ENCODE data around the gene CLNS1A. TPM values are rescaled to one million over a fixed set of nuclear protein-coding genes. Genes with fewer than 3 reads are reported as not detected.

The CLNS1A gene
- total and polyA plus RNA-seq, 9 of the 15 experiments (the other 6 are each of a cell fraction or from before 2014, with no cell fraction given) = 146 to 472 (median 345) TPM

DNA sequence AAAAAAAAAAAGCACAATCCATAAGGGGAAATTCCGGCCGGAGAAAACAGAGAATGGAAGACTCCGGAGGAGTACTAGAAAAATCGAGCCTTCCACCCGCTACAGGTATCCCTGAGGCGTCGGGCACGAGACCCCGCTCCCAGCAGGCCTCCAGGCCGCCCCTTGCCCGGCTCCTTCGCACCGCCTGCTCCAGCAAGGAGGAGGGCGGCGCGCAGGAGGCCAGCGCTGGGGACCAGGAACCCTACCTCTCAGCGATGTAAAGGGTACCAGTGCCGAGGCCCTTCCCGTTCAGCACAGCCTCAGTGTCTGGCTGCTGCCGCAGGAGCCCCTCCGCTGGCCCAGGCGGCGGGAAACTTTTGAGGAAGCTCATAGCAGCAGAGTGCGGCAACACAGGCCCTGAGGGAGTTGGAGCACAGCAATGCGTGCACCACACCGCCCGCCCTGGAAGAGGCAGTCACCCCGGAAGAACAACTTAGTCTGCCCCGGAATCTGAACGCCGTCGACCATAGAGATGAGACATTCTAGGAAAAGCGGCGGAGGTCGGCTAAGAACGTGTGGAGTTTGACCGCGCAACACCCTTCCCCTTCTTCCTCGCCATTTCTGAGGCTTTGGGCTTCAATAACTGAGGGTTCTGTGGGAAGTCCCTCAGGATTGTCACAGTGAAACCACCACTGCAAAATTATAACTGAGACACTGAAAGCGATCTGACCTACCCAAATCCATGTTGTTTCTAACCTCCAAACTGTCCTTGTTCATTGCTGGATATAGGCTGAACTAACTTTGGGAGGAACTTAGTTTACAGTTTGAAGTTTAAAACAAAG lies at the start of gene CLNS1A (continued):
- TF ChIP-seq, protein P1, sequence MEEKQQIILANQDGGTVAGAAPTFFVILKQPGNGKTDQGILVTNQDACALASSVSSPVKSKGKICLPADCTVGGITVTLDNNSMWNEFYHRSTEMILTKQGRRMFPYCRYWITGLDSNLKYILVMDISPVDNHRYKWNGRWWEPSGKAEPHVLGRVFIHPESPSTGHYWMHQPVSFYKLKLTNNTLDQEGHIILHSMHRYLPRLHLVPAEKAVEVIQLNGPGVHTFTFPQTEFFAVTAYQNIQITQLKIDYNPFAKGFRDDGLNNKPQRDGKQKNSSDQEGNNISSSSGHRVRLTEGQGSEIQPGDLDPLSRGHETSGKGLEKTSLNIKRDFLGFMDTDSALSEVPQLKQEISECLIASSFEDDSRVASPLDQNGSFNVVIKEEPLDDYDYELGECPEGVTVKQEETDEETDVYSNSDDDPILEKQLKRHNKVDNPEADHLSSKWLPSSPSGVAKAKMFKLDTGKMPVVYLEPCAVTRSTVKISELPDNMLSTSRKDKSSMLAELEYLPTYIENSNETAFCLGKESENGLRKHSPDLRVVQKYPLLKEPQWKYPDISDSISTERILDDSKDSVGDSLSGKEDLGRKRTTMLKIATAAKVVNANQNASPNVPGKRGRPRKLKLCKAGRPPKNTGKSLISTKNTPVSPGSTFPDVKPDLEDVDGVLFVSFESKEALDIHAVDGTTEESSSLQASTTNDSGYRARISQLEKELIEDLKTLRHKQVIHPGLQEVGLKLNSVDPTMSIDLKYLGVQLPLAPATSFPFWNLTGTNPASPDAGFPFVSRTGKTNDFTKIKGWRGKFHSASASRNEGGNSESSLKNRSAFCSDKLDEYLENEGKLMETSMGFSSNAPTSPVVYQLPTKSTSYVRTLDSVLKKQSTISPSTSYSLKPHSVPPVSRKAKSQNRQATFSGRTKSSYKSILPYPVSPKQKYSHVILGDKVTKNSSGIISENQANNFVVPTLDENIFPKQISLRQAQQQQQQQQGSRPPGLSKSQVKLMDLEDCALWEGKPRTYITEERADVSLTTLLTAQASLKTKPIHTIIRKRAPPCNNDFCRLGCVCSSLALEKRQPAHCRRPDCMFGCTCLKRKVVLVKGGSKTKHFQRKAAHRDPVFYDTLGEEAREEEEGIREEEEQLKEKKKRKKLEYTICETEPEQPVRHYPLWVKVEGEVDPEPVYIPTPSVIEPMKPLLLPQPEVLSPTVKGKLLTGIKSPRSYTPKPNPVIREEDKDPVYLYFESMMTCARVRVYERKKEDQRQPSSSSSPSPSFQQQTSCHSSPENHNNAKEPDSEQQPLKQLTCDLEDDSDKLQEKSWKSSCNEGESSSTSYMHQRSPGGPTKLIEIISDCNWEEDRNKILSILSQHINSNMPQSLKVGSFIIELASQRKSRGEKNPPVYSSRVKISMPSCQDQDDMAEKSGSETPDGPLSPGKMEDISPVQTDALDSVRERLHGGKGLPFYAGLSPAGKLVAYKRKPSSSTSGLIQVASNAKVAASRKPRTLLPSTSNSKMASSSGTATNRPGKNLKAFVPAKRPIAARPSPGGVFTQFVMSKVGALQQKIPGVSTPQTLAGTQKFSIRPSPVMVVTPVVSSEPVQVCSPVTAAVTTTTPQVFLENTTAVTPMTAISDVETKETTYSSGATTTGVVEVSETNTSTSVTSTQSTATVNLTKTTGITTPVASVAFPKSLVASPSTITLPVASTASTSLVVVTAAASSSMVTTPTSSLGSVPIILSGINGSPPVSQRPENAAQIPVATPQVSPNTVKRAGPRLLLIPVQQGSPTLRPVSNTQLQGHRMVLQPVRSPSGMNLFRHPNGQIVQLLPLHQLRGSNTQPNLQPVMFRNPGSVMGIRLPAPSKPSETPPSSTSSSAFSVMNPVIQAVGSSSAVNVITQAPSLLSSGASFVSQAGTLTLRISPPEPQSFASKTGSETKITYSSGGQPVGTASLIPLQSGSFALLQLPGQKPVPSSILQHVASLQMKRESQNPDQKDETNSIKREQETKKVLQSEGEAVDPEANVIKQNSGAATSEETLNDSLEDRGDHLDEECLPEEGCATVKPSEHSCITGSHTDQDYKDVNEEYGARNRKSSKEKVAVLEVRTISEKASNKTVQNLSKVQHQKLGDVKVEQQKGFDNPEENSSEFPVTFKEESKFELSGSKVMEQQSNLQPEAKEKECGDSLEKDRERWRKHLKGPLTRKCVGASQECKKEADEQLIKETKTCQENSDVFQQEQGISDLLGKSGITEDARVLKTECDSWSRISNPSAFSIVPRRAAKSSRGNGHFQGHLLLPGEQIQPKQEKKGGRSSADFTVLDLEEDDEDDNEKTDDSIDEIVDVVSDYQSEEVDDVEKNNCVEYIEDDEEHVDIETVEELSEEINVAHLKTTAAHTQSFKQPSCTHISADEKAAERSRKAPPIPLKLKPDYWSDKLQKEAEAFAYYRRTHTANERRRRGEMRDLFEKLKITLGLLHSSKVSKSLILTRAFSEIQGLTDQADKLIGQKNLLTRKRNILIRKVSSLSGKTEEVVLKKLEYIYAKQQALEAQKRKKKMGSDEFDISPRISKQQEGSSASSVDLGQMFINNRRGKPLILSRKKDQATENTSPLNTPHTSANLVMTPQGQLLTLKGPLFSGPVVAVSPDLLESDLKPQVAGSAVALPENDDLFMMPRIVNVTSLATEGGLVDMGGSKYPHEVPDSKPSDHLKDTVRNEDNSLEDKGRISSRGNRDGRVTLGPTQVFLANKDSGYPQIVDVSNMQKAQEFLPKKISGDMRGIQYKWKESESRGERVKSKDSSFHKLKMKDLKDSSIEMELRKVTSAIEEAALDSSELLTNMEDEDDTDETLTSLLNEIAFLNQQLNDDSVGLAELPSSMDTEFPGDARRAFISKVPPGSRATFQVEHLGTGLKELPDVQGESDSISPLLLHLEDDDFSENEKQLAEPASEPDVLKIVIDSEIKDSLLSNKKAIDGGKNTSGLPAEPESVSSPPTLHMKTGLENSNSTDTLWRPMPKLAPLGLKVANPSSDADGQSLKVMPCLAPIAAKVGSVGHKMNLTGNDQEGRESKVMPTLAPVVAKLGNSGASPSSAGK (IDR thresholded peaks at IDR 0.05) = peak; percentile 88
- TF ChIP-seq ZSCAN29 (IDR thresholded peaks at IDR 0.05) (no peak), GABPB2 (CRISPR knock-in tag; conservative IDR thresholded peaks at IDR 0.05) (no peak), NEUROD1 (IDR thresholded peaks at IDR 0.05; ENCODE audit: borderline replicate concordance, low read depth, low read length, partially characterized antibody) (peak; percentile 77), ELF4 (CRISPR knock-in tag; IDR thresholded peaks at IDR 0.05) (peak; percentile 68; the same call in 1 of the 2 replicates), SRSF7 (optimal IDR thresholded peaks at IDR 0.05; ENCODE audit: low read depth, low read length) (no peak), HLTF (IDR thresholded peaks at IDR 0.05) (0 out of 2 replicates have a peak, but pooled peaks have one; percentile 41), ETS2 (tag; IDR thresholded peaks at IDR 0.05; ENCODE audit: borderline replicate concordance, poor library complexity, severe bottlenecking) (no peak), EP400 (IDR thresholded peaks at IDR 0.05) (peak; percentile 96), SMC3 (conservative IDR thresholded peaks at IDR 0.05; ENCODE audit: insufficient read depth, low read depth, low read length) (no peak)
- TF ChIP-seq, protein P2, sequence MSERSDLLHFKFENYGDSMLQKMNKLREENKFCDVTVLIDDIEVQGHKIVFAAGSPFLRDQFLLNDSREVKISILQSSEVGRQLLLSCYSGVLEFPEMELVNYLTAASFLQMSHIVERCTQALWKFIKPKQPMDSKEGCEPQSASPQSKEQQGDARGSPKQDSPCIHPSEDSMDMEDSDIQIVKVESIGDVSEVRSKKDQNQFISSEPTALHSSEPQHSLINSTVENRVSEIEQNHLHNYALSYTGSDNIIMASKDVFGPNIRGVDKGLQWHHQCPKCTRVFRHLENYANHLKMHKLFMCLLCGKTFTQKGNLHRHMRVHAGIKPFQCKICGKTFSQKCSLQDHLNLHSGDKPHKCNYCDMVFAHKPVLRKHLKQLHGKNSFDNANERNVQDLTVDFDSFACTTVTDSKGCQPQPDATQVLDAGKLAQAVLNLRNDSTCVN (CRISPR knock-in tag; IDR thresholded peaks at IDR 0.05) = no peak
- TF ChIP-seq, protein P3, sequence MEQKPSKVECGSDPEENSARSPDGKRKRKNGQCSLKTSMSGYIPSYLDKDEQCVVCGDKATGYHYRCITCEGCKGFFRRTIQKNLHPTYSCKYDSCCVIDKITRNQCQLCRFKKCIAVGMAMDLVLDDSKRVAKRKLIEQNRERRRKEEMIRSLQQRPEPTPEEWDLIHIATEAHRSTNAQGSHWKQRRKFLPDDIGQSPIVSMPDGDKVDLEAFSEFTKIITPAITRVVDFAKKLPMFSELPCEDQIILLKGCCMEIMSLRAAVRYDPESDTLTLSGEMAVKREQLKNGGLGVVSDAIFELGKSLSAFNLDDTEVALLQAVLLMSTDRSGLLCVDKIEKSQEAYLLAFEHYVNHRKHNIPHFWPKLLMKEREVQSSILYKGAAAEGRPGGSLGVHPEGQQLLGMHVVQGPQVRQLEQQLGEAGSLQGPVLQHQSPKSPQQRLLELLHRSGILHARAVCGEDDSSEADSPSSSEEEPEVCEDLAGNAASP (IDR thresholded peaks at IDR 0.05) = no peak

Measured in K562 (cell line).